GM12878 (cell line): ENCODE measurements around the gene S100B. TPM values are rescaled to one million over a fixed set of nuclear protein-coding genes. Genes with fewer than 3 reads are reported as not detected.

ENCODE experiments used
- ATAC-seq: fragments of 200-7000 bp; cut with Tn5 transposase; 3 replicates; pipeline ENCODE4 v1.9.1; 2020; ENCODE audit warnings: mild to moderate bottlenecking, moderate library complexity
- BruUV-seq: library from RNA; stranded (reverse); fragments of 400-500 nt; replicated peaks from 2 replicates; lab custom pipeline; 2021; lab: Mats Ljungman, UMichigan
- CTCF ChIA-PET: fragments of 300-600 bp; sonication (Branson Sonifier 250); formaldehyde crosslinking; extraction: SDS; loops from one replicate; lab custom pipeline; 2021; ENCODE audit warnings: inconsistent platforms; lab: Yijun Ruan, JAX
- POLR2A ChIA-PET: fragments of 350-600 bp; formaldehyde crosslinking; extraction: SDS; loops from one replicate; lab custom pipeline; 2021; ENCODE audit warnings: inconsistent platforms; lab: Charles Lee
- RAD21 ChIA-PET: fragments of 300-600 bp; sonication (Branson Sonifier 250); formaldehyde crosslinking; loops from one replicate; lab custom pipeline; 2023; ENCODE audit warnings: antibody characterized with exemption; ENCODE audit not compliant: unreplicated experiment; lab: Charles Lee
- SMC1A ChIA-PET: fragments of 300-600 bp; sonication (Branson Sonifier 250); formaldehyde crosslinking; loops from one replicate; lab custom pipeline; 2023; ENCODE audit not compliant: unreplicated experiment, uncharacterized antibody; lab: Charles Lee
- DNase-seq: peaks from one replicate; pipeline ENCODE4 v3.0.0-alpha.2; 2011; ENCODE audit warnings: low read depth, low spot score
- FAIRE-seq: peaks from 3 replicates; lab custom pipeline; 2011; peaks lifted over from hg19 to GRCh38; lab: Jason Lieb, UNC
- H2AFZ ChIP-seq: 2 replicates; pipeline ENCODE4 v1.6.0; 2011; ENCODE audit warnings: low read depth, low read length, control low read depth; ENCODE audit not compliant: control insufficient read depth
- H3K27ac ChIP-seq: 2 replicates; pipeline ENCODE4 v1.5.1; 2011; ENCODE audit warnings: control low read depth; ENCODE audit not compliant: control insufficient read depth, insufficient read depth
- H3K27me3 ChIP-seq, 2 experiments: replicated peaks in 1 of 2; 2 replicates each; pipeline versions ENCODE4 v1.6.0 to v1.6.1; 2011; ENCODE audit warnings: low read length in 1 of 2; ENCODE audit not compliant: control insufficient read depth in 2 of 2, insufficient read depth in 2 of 2
- H3K36me3 ChIP-seq, 2 experiments: 2 replicates each; pipeline ENCODE4 v1.5.1; 2011; ENCODE audit warnings: low read length in 1 of 2; ENCODE audit not compliant: control insufficient read depth in 2 of 2, insufficient read depth in 2 of 2
- H3K4me1 ChIP-seq: 2 replicates; pipeline ENCODE4 v1.6.1; 2011; ENCODE audit warnings: mild to moderate bottlenecking, low read length, moderate library complexity, mixed read lengths; ENCODE audit not compliant: control insufficient read depth, insufficient read depth
- H3K4me2 ChIP-seq: 2 replicates; pipeline ENCODE4 v1.6.0; 2011; ENCODE audit warnings: control low read depth; ENCODE audit not compliant: control insufficient read depth, insufficient read depth
- H3K4me3 ChIP-seq: fragments of 200-600 bp; sonication (generic); 2 replicates; pipeline ENCODE4 v1.5.1; 2016
- H3K79me2 ChIP-seq: 2 replicates; pipeline ENCODE4 v1.6.0; 2011; ENCODE audit warnings: low read length; ENCODE audit not compliant: control insufficient read depth, insufficient read depth
- H3K9ac ChIP-seq: 2 replicates; pipeline ENCODE4 v1.8.0; 2011; ENCODE audit warnings: low read length, control low read depth, mixed read lengths; ENCODE audit not compliant: control insufficient read depth, insufficient read depth
- H3K9me3 ChIP-seq: replicated peaks from 3 replicates; pipeline ENCODE4 v1.5.1; 2011; ENCODE audit warnings: mild to moderate bottlenecking, low read length; ENCODE audit not compliant: control insufficient read depth, insufficient read depth
- H4K20me1 ChIP-seq: 2 replicates; pipeline ENCODE4 v1.6.0; 2011; ENCODE audit not compliant: control insufficient read depth, insufficient read depth
- CTCF ChIP-seq, 3 experiments: IDR thresholded peaks in 2 of 3; conservative IDR thresholded peaks in 1 of 3; 2 replicates each; pipeline ENCODE4 v1.5.1; 2011; ENCODE audit warnings: low read depth in 3 of 3, low read length in 3 of 3, mild to moderate bottlenecking in 3 of 3, control low read depth in 2 of 3, moderate library complexity in 2 of 3, inconsistent platforms in 1 of 3, mixed read lengths in 1 of 3; ENCODE audit not compliant: control insufficient read depth in 2 of 3, insufficient read depth in 1 of 3; ENCODE audit errors: extremely low read depth in 1 of 3
- RAD21 ChIP-seq: IDR thresholded peaks from 2 replicates; pipeline ENCODE4 v1.6.1; 2011; ENCODE audit warnings: mild to moderate bottlenecking, low read depth, low read length, moderate library complexity; ENCODE audit not compliant: insufficient read depth
- SMC3 ChIP-seq: IDR thresholded peaks from 2 replicates; pipeline ENCODE4 v1.6.1; 2011; ENCODE audit warnings: low read length, improper control_type of control experiment, borderline replicate concordance
- SPI1 ChIP-seq: IDR thresholded peaks from 2 replicates; pipeline ENCODE4 v1.6.1; 2011; ENCODE audit warnings: low read depth, mild to moderate bottlenecking, low read length, moderate library complexity, borderline replicate concordance; ENCODE audit not compliant: insufficient read depth
- SREBF1 ChIP-seq: IDR thresholded peaks from 2 replicates; pipeline ENCODE4 v1.6.1; 2012; ENCODE audit warnings: mild to moderate bottlenecking, low read length
- SREBF2 ChIP-seq: IDR thresholded peaks from 2 replicates; pipeline ENCODE4 v1.6.1; 2012; ENCODE audit warnings: mild to moderate bottlenecking, low read length
- TCF12 ChIP-seq: IDR thresholded peaks from 2 replicates; pipeline ENCODE4 v1.6.1; 2011; ENCODE audit warnings: low read depth, mild to moderate bottlenecking, low read length
- WGBS: methylation state at CpG from one replicate; pipeline ENCODE4 v1.1.6; 2016; ENCODE audit warnings: low lambda C conversion rate; ENCODE audit not compliant: insufficient replicate concordance, insufficient coverage; ENCODE audit errors: missing lambda C conversion rate; 5-methylcytosine and 5-hydroxymethylcytosine counted together
- in situ Hi-C: fragments of 300-500 bp; cut with MboI; formaldehyde crosslinking; loops from 9 replicates; pipeline ENCODE4 v1.14.3; 2018; ENCODE audit warnings: mixed read lengths
- intact Hi-C: fragments of 100-400 bp; cut with micrococcal nuclease; formaldehyde crosslinking; loops from one replicate; pipeline ENCODE4 v1.14.2; 2022; ENCODE audit not compliant: unreplicated experiment
- polyA plus RNA-seq, 11 experiments: library from polyadenylated mRNA; depleted of rRNA in 4 of 11; unstranded in 6 of 11; stranded (reverse) in 5 of 11; fragments of >200 nt; fragmentation: Nextera tagmentation in 4 of 11; fragmentation: Illumina TruSeq in 1 of 11; extraction: Ambion mirVana in 4 of 11; extraction: Trizol in 1 of 11; gene quantifications; 1 replicate in 1 of 11; 2 replicates in 10 of 11; pipeline versions ENCODE4 v1.2.1 to v1.2.3, GENCODE V29; 2011 to 2016; ENCODE audit warnings: inconsistent platforms in 2 of 11, missing spikeins in 2 of 11, low read depth in 1 of 11
- total RNA-seq, 4 experiments: library from RNA; depleted of rRNA in 3 of 4; stranded (reverse); fragments of >200 nt in 3 of 4; fragmentation: Illumina TruSeq in 1 of 4; extraction: Trizol in 1 of 4; gene quantifications; 2 replicates each; pipeline versions ENCODE4 v1.2.1 to v1.2.3, GENCODE V29; 2013 to 2021

Gene S100B
- total and polyA plus RNA-seq, 10 of the 15 experiments (the other 5 are each of a cell fraction or from before 2014, with no cell fraction given), result 0.11 to 0.22 TPM; not detected in 8

DNA sequence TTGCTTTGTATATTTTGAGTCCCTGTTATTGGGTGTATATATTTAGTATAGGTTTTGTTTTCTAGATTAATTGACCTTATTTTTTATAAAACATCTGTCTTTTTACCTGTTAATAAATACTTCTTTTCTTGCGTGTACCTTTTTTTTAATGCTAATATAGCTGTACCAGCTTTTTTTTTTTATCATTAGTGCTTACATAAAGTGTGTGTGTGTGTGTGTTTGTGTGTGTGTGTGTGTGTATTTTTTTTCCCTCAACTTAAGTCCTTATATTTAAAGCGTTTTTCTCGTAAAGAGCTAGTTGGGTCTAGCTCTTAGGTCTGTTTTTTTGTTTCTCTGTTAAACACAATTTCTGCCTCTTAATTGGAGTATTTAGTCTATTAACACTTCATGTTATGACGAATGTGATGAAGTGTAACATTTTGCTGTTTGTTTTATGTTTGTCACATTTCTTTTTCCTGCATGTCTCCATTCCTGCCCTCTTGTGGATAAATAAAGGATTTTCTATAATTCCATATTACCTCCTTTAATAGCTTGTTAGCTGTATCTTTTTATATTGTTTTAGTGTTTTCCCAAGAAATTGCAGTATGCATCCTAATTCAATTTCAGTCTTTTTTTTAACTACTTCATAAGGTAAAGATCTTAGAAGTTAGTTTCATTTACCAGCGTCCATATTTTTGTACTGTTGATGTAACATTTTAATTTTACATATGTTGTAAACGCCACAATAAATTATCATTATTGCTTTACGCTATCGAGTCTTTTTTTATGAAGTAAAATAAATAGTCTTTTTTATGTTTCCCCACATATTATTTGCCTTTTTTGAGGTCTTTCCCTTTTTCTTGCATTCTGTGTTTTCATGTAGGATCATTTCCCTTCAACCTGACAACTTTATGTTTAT lies 34.9 kb upstream of the S100B start:
- Histone ChIP-seq H2AFZ (no peak overlapping the region), H3K27ac (no peak overlapping the region), H3K9ac (no peak overlapping the region), H3K4me3 (no peak overlapping the region), H3K9me3 (no peaks in the 10 kb centered on the region), H3K4me2 (0 out of 2 replicates have a peak overlapping the region, but pooled peaks have one; percentile 22), H3K27me3 (no peaks in the 10 kb centered on the region), H3K4me1 (no peaks in the 10 kb centered on the region), H3K36me3 (peaks cover 1 to 12% of the 10 kb centered on the region in 2 experiments; a peak in 3 of 4 replicates), H3K79me2 (peaks cover 12% of the 10 kb centered on the region), H4K20me1 (no peaks in the 10 kb centered on the region)
- intact Hi-C loops (no loop called here), in situ Hi-C loops (no loop called here)
- DNase-seq (no peak), FAIRE-seq (no peak), ATAC-seq (no peak)
- POLR2A ChIA-PET, result interaction anchor here (0.6 kb wide), 2 partner anchors 80 to 120 kb away, joined by 3 to 6 read pairs; no protein-coding TSS in a partner anchor
- RAD21 ChIA-PET, result interaction anchor here (0.8 to 1.4 kb wide), 4 partner anchors 31 to 496 kb away, joined by 3 to 5 read pairs (median 3); partner anchors contain the start of gene DIP2A
- TF ChIP-seq SREBF1 (no peak), SREBF2 (no peak), CTCF (IDR thresholded peaks at IDR 0.05 in 2 of 3, conservative IDR thresholded peaks at IDR 0.05 in 1 of 3; ENCODE audit: control insufficient read depth in 2 of 3, extremely low read depth in 1 of 3, insufficient read depth in 1 of 3, low read depth in 3 of 3, low read length in 3 of 3) (peak in 2 of 3 experiments; percentile 10 to 15; a peak in 2 of 6 replicates), SPI1 (no peak), SMC3 (peak; percentile 26; the same call in 1 of the 2 replicates), TCF12 (no peak), RAD21 (0 out of 2 replicates have a peak, but pooled peaks have one; percentile 26)
- BruUV-seq, result no TSS peak
- WGBS, result 96% methylated on average over 8 of the region's 8 CpGs
- CTCF ChIA-PET, result interaction anchor here (0.6 to 1.7 kb wide), 6 partner anchors 16 to 496 kb away, joined by 3 to 16 read pairs (median 4); no protein-coding TSS in a partner anchor
- SMC1A ChIA-PET, result interaction anchor here (0.7 to 4.1 kb wide), 8 partner anchors 10 to 181 kb away, joined by 3 to 17 read pairs (median 3); partner anchors contain the start of gene DIP2A
